Adrenal gland (tissue), 5 donors: ENCODE results near the gene INVS.

ENCODE experiments used
- CTCF ChIP-seq, 6 experiments: fragments of 450-650 bp in 4 of 6; fragments of 200-600 bp in 2 of 6; sonication (generic) in 1 of 6; IDR thresholded peaks; 1 replicate in 5 of 6; 2 replicates in 1 of 6; pipeline versions ENCODE4 v1.5.1 to v1.8.0; 2016 to 2021; ENCODE audit warnings: antibody characterized with exemption in 6 of 6, mild to moderate bottlenecking in 2 of 6, moderate library complexity in 1 of 6
- POLR2A ChIP-seq, 2 donors: fragments of 450-650 bp; IDR thresholded peaks; one replicate each; pipeline ENCODE4 v1.6.1; 2017; ENCODE audit warnings: antibody characterized with exemption in 2 of 2, mild to moderate bottlenecking in 2 of 2, moderate library complexity in 1 of 2
- donor health status: DM: no; HTN: no; CAD: no.

DNA sequence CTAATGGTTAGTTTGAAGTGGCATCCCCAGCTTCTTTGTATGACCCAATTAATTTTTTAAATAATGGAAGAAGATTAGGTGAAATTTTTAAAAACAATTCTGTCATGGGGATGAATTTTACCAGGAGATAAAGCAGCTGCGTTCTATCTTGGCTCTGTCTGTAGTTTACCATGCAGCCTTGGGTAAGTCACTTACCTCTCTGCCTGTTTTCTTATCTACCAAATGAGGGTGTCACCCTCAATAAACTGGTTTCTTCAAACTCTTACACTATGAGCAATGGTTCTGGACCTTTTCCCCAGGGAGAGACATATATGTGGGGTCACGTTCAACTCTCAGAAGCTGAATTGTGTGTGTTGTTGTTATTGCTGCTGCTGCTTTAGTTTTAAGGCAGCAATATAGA lies 182.0 kb downstream of the INVS start:
- no peak for TF ChIP-seq CTCF (IDR thresholded peaks at IDR 0.05)
- no peak for TF ChIP-seq POLR2A (IDR thresholded peaks at IDR 0.05)
